Retinal pigment epithelial cell (primary cell): Measurements from ENCODE around the gene SLX4.

Source experiments
- DNase-seq: peaks from one replicate; pipeline ENCODE4 v3.0.0-alpha.2; 2010; ENCODE audit warnings: low read depth
- H3K4me3 ChIP-seq: 2 replicates; pipeline ENCODE4 v1.5.1; 2011; ENCODE audit warnings: mild to moderate bottlenecking, low read length, control low read depth, moderate library complexity
- TF ChIP-seq, protein P1 (sequence below): conservative IDR thresholded peaks from 2 replicates; pipeline ENCODE4 v1.5.1; 2011; ENCODE audit warnings: low read depth, low read length, control low read depth, inconsistent platforms

The SLX4 gene

DNA sequence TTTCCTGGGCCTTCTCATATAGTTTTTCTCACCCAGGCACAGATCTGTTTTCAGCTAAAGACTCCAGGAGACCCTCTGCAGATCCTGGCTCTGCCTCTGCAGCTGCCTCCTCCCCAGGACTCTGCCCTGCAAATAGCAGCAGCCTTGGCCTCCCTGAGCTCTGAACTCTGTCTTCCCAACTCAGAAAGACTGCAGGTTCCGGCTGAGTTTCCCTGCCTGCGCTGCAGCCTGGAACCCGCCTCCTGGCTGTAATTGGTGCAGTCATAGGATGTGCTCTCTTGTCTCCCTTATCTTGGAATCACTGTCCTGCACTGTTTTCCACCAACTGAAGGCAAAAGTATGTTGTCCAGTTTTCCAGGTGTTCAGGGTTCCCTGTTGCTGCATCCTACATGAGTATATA, 28.8 kb upstream of the SLX4 start:
- no peak for DNase-seq
- TF ChIP-seq, protein P1, sequence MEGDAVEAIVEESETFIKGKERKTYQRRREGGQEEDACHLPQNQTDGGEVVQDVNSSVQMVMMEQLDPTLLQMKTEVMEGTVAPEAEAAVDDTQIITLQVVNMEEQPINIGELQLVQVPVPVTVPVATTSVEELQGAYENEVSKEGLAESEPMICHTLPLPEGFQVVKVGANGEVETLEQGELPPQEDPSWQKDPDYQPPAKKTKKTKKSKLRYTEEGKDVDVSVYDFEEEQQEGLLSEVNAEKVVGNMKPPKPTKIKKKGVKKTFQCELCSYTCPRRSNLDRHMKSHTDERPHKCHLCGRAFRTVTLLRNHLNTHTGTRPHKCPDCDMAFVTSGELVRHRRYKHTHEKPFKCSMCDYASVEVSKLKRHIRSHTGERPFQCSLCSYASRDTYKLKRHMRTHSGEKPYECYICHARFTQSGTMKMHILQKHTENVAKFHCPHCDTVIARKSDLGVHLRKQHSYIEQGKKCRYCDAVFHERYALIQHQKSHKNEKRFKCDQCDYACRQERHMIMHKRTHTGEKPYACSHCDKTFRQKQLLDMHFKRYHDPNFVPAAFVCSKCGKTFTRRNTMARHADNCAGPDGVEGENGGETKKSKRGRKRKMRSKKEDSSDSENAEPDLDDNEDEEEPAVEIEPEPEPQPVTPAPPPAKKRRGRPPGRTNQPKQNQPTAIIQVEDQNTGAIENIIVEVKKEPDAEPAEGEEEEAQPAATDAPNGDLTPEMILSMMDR = no peak
- H3K4me3 ChIP-seq = no peak overlapping the region

DNA sequence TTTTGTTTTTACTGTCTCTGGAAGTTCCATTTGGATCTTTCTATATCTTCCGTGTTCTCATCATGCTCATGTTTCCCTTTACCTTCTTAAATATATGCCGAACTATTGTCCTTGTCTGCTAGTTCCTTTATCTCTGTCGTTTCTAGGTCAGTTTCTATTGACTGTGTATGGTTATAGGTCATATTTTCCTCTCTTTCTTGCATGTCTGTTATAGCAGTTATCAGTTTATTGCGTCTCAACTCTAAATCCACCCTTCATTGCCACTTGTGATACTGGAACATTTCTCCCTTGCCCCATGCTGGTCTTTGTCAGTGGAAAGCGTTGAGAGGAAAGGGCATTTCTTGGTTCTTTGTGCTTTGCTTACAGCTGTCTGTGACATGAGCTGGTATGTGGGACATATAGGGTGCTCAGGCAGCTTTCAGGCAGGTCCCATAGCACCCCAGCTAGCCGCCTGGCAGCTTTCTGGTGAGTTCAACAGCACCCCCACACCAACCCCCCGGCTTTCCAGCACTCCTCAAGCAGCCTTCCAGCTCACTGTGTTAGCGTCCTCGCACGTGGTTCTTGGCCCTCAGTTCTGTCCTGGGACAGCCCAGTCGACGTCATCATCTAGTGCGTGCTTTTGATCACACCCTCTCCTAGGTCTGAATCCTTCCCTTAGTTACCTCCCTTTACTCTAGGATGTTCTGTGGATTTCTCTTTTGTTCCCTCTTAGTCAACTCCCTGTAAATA, 27.7 kb upstream of the SLX4 start:
- DNase-seq = no peak

DNA sequence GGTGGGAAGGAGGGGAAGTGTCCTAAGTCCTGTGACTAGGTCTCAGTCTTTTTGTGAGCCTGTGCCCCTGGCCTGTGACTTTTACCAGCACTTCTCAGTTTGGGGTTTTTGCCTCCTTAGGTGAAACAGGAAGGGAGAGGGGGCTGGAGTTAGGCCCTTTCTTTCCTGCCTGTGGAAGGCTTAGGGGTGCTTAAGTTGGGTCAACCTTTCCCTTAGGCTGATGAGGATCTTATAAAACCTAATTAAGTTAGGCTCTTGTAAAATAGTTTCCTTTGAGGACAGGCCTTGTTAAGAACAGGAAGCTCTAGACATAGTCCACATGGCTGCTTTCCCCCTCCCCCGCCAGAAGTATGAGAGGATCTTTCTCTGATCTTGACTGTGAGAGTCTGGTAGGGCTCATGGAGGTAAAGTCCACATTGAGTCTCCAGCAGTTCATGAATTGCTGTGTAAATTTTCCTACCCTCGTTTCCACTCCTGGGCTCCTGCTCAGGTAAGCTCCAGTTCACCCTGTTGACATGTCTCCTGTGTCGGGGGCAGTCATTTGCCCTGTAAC, 26.0 kb upstream of the SLX4 start:
- TF ChIP-seq, protein P1 = no peak
- H3K4me3 ChIP-seq = no peak overlapping the region
- DNase-seq = no peak

More for the DNA sequence above, 27.7 kb upstream of the SLX4 start:
- H3K4me3 ChIP-seq = no peak overlapping the region
- TF ChIP-seq, protein P1 = no peak

DNA sequence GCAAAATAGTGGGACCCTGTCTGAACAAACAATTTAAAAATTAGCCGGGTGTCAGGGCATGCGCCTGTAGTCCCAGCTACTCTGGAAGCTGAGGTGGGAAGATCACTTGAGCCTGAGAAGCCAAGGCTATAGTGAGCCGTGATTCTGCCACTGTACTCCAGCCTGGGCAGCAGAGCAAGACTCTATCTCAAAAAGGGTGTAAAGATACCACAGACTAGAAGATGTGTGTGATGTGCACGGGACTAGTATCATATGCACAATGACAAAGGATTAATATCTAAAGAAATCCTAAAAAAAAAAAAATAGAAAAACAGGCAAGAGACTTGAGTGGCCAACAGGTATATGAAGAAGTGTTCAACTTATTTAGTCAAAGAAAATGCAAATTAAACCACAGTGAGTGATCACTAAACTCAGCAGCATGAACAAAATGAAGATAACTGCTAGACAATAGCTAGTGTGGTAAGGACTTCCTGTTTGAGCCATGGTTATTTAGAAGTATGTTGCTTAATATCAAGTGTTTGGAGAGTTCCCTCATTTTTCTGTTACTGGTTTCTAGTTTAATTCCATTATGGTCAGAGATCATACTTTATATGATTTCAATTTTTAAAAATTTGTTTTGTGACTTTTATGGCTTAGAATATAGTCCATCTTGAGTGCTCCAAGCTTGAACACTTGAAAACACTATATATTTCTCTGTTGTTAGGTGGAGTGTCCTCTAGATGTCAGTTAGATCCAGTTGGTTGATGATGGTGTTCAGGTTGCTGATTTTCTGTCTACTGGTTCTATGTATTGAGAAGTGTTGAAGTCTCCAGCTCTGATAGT, 14.7 kb upstream of the SLX4 start:
- DNase-seq = no peak
- TF ChIP-seq, protein P1 = no peak
- H3K4me3 ChIP-seq = no peak overlapping the region

DNA sequence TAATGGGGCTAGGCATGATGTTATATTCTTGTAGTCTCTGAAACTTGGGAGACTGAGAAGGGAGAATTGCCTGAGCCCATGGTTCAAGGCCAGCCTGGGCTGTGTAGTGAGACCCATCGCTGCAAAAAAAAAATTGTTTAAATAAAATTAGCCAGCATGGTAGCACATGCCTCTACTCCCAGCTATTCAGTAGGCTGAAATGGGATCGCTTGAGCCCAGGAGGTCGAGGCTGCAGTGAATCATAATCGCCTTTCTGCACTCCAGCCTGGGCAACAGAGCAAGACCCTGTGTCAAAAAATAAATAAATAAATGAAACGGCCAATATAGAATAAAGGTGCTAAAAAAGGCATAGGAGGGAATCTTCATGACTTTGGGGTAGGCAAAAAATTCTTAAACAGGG, 13.9 kb upstream of the SLX4 start:
- TF ChIP-seq, protein P1 = no peak
- no peak for DNase-seq
- no peak overlapping the region for H3K4me3 ChIP-seq

DNA sequence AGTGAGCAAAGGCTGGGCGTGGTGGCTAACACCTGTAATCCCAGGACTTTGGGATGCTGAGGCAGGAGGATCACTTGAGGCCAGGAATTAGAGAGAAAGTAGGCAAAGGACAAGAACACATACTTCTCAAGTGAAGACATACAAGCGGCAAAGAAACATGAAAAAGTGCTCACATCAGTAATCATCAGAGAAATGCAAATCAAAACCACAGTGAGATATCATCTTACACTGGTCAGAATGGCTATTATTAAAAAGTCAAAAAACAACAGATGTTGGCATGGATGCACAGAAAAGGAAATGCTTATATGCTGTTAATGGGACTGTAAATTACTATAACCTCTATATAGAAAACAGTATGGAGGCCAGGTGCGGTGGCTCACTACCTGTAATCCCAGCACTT, 12.2 kb upstream of the SLX4 start:
- no peak overlapping the region for H3K4me3 ChIP-seq
- DNase-seq = no peak
- TF ChIP-seq, protein P1 = no peak
